ENCODE measurements around the gene ACTR6. TPM values are rescaled to one million over a fixed set of nuclear protein-coding genes. Genes with fewer than 3 reads are reported as not detected.

The ACTR6 gene
- polyA plus RNA-seq: 168 and 186 TPM in 2 replicates

DNA sequence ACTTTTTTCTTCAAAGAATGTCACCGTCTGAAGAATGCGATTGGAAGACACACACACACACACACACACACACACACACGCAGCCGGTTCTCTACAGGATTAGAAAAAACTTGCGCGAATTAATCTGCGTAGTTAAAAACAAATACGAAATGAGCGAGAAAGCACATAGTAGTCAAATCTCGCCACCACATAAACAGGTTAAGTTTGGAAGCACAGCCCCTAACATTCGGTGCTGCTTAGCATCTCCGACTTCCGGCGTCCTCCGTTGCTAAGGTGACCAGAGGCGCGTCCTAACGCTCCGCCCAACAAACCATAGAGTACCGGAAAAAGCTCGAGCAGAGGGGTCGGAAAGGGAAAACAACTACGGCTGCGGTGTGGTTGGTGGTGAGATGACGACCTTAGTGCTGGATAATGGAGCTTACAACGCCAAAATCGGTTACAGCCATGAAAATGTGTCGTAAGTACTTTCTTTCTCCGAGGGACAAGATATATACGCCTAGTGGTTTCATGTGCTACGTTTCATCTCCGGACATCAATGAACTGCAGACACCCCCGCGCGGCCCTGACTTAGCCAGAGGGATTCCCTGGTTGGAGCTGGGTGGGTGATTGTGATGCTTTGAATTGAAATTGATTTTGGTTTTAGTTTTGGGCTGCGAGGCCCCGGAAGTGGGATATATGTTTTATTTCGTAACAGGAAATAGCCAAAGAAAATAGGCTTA is at the start of gene ACTR6:
ACTR6 (plus strand) TSS at position 353 of the 719 bp plus-strand sequence; CDS start at position 390, 37 bp downstream.

DNA sequence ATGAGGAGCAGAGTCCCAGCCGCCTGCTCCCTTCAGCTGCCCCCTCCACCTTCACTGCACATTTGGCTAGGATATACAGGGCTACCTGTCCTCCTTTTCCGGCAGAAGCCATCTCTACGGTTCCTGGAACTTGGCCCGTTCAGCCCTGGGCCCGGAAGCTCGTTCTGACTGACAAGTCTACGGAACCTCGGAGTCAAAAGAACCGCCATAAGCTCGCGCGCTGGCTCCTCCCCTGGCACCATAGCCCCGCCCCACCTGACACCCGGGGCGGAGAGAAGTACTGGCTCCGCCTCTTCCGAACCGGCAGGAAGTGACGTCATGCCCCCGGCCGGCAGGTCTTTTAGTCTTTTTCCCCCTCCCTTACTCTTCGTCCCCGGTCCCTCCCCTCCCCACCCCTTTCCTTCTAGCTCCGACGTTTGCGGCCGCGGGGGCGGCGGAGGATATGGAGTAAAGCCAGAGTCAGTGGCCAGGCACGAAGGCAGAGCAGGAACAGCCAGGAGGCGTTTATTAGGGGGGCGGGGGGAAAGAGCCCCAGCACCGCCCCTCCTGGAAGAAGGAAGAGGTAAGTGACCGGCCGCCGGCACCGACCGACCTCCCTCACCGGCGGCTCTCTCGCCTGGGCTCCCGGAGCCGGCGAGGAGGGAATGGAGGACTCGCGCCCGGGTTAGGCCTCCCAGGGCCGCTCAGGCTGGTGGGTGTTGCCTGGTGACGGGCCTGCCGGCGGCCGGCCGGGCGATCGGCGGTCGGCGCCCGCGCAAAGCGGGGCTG is 66.4 kb downstream of the ACTR6 start, which contains the start of the genes DEPDC4 and SCYL2:
DEPDC4 (minus strand) TSS at position 245 of the 768 bp plus-strand sequence; CDS start at position 242, 3 bp downstream.
SCYL2 (plus strand) TSS at position 343 of the 768 bp plus-strand sequence. CDS start 15,794 bp downstream, outside the sequence.

Other genes with a start within 250 kb of the ACTR6 start
- gene ANKS1B, start 215.9 kb upstream of the ACTR6 start, polyA plus RNA-seq: 104 and 116 TPM in 2 replicates
- 33.7 and 41.7 TPM in 2 replicates for gene BLTP3B, start 57.9 kb upstream of the ACTR6 start, polyA plus RNA-seq
- 1.1 and 11.4 TPM in 2 replicates for gene DEPDC4, start 66.3 kb downstream of the ACTR6 start, polyA plus RNA-seq
- 19.1 and 27.0 TPM in 2 replicates for gene SCYL2, start 66.4 kb downstream of the ACTR6 start, polyA plus RNA-seq
- 0.48 TPM in 1 of 2 replicates, not detected in the other for gene SLC17A8, start 156.3 kb downstream of the ACTR6 start, polyA plus RNA-seq

All from Purkinje cell (primary cell).